H1 (cell line): ENCODE data around the gene DYNLT5. TPM values are rescaled to one million over a fixed set of nuclear protein-coding genes. Genes with fewer than 3 reads are reported as not detected.

Experiments
- ATF3 ChIP-seq: IDR thresholded peaks from 2 replicates; pipeline ENCODE4 v1.6.1; 2011; ENCODE audit warnings: low read depth, mild to moderate bottlenecking, low read length; ENCODE audit not compliant: insufficient read depth
- TAF1 ChIP-seq: IDR thresholded peaks from 2 replicates; pipeline ENCODE4 v1.6.1; 2011; ENCODE audit warnings: mild to moderate bottlenecking, low read depth, low read length
- TCF12 ChIP-seq: IDR thresholded peaks from 2 replicates; pipeline ENCODE4 v1.6.1; 2011; ENCODE audit warnings: low read depth, mild to moderate bottlenecking, low read length
- polyA plus RNA-seq, 7 experiments: library from polyadenylated mRNA; depleted of rRNA in 3 of 7; stranded (reverse) in 5 of 7; unstranded in 2 of 7; fragments of >200 nt in 5 of 7; fragments of 200-250 nt in 2 of 7; gene quantifications; 1 replicate in 5 of 7; 2 replicates in 1 of 7; 4 replicates in 1 of 7; pipeline versions ENCODE4 v1.2.1 to v1.2.3, GENCODE V29; 2011 to 2013; ENCODE audit warnings: missing spikeins in 2 of 7, mixed read lengths in 2 of 7
- total RNA-seq: library from RNA; stranded (reverse); fragmentation: NEBNext Ultra II Directional; extraction: Animal tissue kit (Norgen Biotek cat#: 25700); gene quantifications from 2 replicates; pipeline ENCODE4 v1.2.1, GENCODE V29; 2021
- TF ChIP-seq, protein P1 (sequence below), 3 experiments: IDR thresholded peaks; 1 replicate in 2 of 3; 2 replicates in 1 of 3; pipeline versions ENCODE4 v1.5.1 to v1.6.1; 2011; ENCODE audit warnings: low read length in 3 of 3, mild to moderate bottlenecking in 3 of 3, inconsistent platforms in 2 of 3, low read depth in 1 of 3, moderate library complexity in 1 of 3; ENCODE audit not compliant: insufficient read depth in 1 of 3; ENCODE audit errors: control extremely low read depth in 1 of 3

The DYNLT5 gene
- total and polyA plus RNA-seq, 2 of the 8 experiments (the other 6 are each of a cell fraction or from before 2014, with no cell fraction given), result 0.93 to 1.5 TPM

DNA sequence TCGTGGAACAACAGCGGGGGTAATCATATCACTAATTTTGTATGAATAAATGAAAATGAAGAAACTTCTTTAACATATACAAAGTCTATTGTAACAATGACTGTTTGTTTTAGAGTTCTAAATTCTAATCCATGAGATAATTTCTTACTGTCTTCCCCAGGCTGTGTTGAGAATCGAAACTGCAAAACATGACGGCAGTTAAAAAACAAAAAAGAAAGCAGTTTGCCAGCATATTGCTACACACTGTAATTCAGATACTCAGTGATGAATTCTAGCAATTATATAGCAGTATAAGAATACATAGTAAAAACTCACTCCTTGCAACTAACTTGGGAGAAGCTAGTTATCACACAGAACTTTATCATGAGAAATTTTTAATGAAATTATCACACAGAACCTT lies 26.7 kb downstream of the DYNLT5 start (continued):
- TF ChIP-seq, protein P1, sequence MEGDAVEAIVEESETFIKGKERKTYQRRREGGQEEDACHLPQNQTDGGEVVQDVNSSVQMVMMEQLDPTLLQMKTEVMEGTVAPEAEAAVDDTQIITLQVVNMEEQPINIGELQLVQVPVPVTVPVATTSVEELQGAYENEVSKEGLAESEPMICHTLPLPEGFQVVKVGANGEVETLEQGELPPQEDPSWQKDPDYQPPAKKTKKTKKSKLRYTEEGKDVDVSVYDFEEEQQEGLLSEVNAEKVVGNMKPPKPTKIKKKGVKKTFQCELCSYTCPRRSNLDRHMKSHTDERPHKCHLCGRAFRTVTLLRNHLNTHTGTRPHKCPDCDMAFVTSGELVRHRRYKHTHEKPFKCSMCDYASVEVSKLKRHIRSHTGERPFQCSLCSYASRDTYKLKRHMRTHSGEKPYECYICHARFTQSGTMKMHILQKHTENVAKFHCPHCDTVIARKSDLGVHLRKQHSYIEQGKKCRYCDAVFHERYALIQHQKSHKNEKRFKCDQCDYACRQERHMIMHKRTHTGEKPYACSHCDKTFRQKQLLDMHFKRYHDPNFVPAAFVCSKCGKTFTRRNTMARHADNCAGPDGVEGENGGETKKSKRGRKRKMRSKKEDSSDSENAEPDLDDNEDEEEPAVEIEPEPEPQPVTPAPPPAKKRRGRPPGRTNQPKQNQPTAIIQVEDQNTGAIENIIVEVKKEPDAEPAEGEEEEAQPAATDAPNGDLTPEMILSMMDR (IDR thresholded peaks at IDR 0.05; ENCODE audit: control extremely low read depth in 1 of 3, insufficient read depth in 1 of 3, low read depth in 1 of 3, low read length in 3 of 3), result no peak
- TF ChIP-seq ATF3 (no peak), TAF1 (no peak), TCF12 (no peak)
